Caco-2 (cell line): ENCODE measurements around the gene GMPPB. TPM values are rescaled to one million over a fixed set of nuclear protein-coding genes. Genes with fewer than 3 reads are reported as not detected.

ENCODE experiments used
- BruUV-seq: library from RNA; stranded (reverse); fragments of 400-500 nt; replicated peaks from 2 replicates; lab custom pipeline; 2021; lab: Mats Ljungman, UMichigan
- CTCF ChIA-PET: fragments of 300-600 bp; sonication (Branson Sonifier 250); formaldehyde crosslinking; loops from one replicate; lab custom pipeline; 2022; ENCODE audit warnings: antibody characterized with exemption; lab: Charles Lee
- POLR2A ChIA-PET: fragments of 300-600 bp; sonication (Branson Sonifier 250); formaldehyde crosslinking; loops from one replicate; lab custom pipeline; 2022; ENCODE audit warnings: antibody characterized with exemption; lab: Charles Lee
- DNase-seq, 2 experiments: peaks; one replicate each; pipeline versions ENCODE4 v3.0.0 to v3.0.0-alpha.2; 2020 to 2022
- H3K27me3 ChIP-seq: replicated peaks from 2 replicates; pipeline ENCODE4 v1.6.0; 2011; ENCODE audit warnings: low read length; ENCODE audit not compliant: control insufficient read depth, insufficient read depth
- H3K36me3 ChIP-seq: 2 replicates; pipeline ENCODE4 v1.5.1; 2011; ENCODE audit warnings: low read length; ENCODE audit not compliant: control insufficient read depth, insufficient read depth
- H3K4me1 ChIP-seq: fragments of 250-450 bp; sonication (Bioruptor Pico); 2 replicates; pipeline ENCODE4 v1.5.1; 2020; ENCODE audit warnings: mild to moderate bottlenecking
- H3K4me3 ChIP-seq: 2 replicates; pipeline ENCODE4 v1.5.1; 2011; ENCODE audit warnings: low read depth, mild to moderate bottlenecking, control low read depth, low read length
- H3K9me3 ChIP-seq: fragments of 250-450 bp; sonication (Bioruptor Pico); 2 replicates; pipeline ENCODE4 v1.5.1; 2020; ENCODE audit warnings: mild to moderate bottlenecking, moderate library complexity
- H3K27ac Mint-ChIP-seq: one replicate; pipeline ENCODE4 v1.8.0; 2022; ENCODE audit warnings: mixed read lengths; ENCODE audit not compliant: unreplicated experiment
- H3K27me3 Mint-ChIP-seq: one replicate; pipeline ENCODE4 v1.8.0; 2022; ENCODE audit warnings: mixed read lengths; ENCODE audit not compliant: insufficient read depth, unreplicated experiment
- H3K36me3 Mint-ChIP-seq: one replicate; pipeline ENCODE4 v1.8.0; 2022; ENCODE audit warnings: mild to moderate bottlenecking, mixed read lengths; ENCODE audit not compliant: insufficient read depth, unreplicated experiment
- H3K4me1 Mint-ChIP-seq: one replicate; pipeline ENCODE4 v1.8.0; 2022; ENCODE audit warnings: low read depth, mixed read lengths; ENCODE audit not compliant: unreplicated experiment
- H3K4me3 Mint-ChIP-seq: one replicate; pipeline ENCODE4 v1.8.0; 2022; ENCODE audit warnings: mild to moderate bottlenecking, moderate library complexity, mixed read lengths; ENCODE audit not compliant: unreplicated experiment
- H3K9me3 Mint-ChIP-seq: one replicate; pipeline ENCODE4 v1.8.0; 2022; ENCODE audit warnings: mixed read lengths; ENCODE audit not compliant: unreplicated experiment
- intact Hi-C: fragments of 100-400 bp; cut with micrococcal nuclease; formaldehyde crosslinking; loops from one replicate; pipeline ENCODE4 v1.10.0; 2022; ENCODE audit not compliant: unreplicated experiment
- total RNA-seq: library from RNA; stranded (reverse); gene quantifications from 2 replicates; pipeline ENCODE4 v1.2.3, GENCODE V29; 2022
- TF ChIP-seq, protein P1 (sequence below), 2 experiments: fragments of 200-600 bp in 1 of 2; IDR thresholded peaks; 1 replicate in 1 of 2; 2 replicates in 1 of 2; pipeline versions ENCODE4 v1.5.1 to v1.8.0; 2011 to 2022; ENCODE audit warnings: antibody characterized with exemption in 1 of 2, control low read depth in 1 of 2, inconsistent platforms in 1 of 2, low read depth in 1 of 2, low read length in 1 of 2, mild to moderate bottlenecking in 1 of 2, moderate library complexity in 1 of 2; ENCODE audit not compliant: insufficient read depth in 1 of 2, severe bottlenecking in 1 of 2, unreplicated experiment in 1 of 2

Gene GMPPB
- total RNA-seq, 1 experiment from 2014 or later: 26.5 TPM

DNA sequence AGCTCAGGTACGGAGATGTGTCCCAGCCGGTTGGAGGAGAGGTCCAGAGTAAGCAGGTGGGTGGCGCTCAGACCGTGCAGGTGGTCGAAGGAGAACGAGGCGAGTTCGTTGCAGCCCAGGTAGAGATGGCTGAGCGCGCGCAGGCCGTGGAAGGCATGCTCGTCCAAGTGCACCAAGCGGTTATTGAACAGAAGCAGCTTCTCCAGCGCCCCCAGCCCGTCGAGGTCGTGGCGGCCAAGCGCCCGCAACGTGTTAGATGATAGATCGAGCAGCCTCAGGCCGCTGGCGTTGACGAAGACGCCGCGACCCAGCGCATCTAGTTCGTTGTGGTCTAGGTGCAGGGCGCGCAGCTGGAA is 4.9 kb downstream of the GMPPB start:
- TF ChIP-seq, protein P1, sequence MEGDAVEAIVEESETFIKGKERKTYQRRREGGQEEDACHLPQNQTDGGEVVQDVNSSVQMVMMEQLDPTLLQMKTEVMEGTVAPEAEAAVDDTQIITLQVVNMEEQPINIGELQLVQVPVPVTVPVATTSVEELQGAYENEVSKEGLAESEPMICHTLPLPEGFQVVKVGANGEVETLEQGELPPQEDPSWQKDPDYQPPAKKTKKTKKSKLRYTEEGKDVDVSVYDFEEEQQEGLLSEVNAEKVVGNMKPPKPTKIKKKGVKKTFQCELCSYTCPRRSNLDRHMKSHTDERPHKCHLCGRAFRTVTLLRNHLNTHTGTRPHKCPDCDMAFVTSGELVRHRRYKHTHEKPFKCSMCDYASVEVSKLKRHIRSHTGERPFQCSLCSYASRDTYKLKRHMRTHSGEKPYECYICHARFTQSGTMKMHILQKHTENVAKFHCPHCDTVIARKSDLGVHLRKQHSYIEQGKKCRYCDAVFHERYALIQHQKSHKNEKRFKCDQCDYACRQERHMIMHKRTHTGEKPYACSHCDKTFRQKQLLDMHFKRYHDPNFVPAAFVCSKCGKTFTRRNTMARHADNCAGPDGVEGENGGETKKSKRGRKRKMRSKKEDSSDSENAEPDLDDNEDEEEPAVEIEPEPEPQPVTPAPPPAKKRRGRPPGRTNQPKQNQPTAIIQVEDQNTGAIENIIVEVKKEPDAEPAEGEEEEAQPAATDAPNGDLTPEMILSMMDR (IDR thresholded peaks at IDR 0.05; ENCODE audit: insufficient read depth in 1 of 2, low read depth in 1 of 2, low read length in 1 of 2, severe bottlenecking in 1 of 2, unreplicated experiment in 1 of 2): no peak
- Mint-ChIP-seq H3K27me3 (no peaks in the 10 kb centered on the region), H3K36me3 (peaks cover 79% of the 10 kb centered on the region), H3K4me1 (no peaks in the 10 kb centered on the region), H3K27ac (peak overlapping the region; percentile 29), H3K4me3 (peak overlapping the region; percentile 77), H3K9me3 (no peaks in the 10 kb centered on the region)
- peak in 1 of 2 experiments; percentile 40 for DNase-seq
- no peaks in the 10 kb centered on the region for H3K9me3 ChIP-seq
- BruUV-seq: no TSS peak
- CTCF ChIA-PET: interaction anchor here (0.7 to 1.9 kb wide), 8 partner anchors 8 to 768 kb away, joined by 3 to 6 read pairs (median 4); partner anchors contain the start of gene INKA1
- intact Hi-C loops: loop anchor here (5.0 kb wide), 1 partner anchor 118 kb away; no protein-coding TSS in a partner anchor
- H3K36me3 ChIP-seq: peaks cover 1% of the 10 kb centered on the region; the same call in 1 of the 2 replicates
- peaks cover 5% of the 10 kb centered on the region for H3K4me1 ChIP-seq
- no peaks in the 10 kb centered on the region for H3K27me3 ChIP-seq
- H3K4me3 ChIP-seq: peak overlapping the region; percentile 50
- POLR2A ChIA-PET: interaction anchor here (0.6 kb wide), 1 partner anchor 799 kb away, joined by 7 read pairs; no protein-coding TSS in a partner anchor

GRCh38 chr3:49717959-49718857 is 5.5 kb downstream of the GMPPB start:
- Histone ChIP-seq H3K4me3 (no peak overlapping the region), H3K36me3 (peaks cover 1% of the 10 kb centered on the region; the same call in 1 of the 2 replicates), H3K27me3 (no peaks in the 10 kb centered on the region), H3K9me3 (no peaks in the 10 kb centered on the region), H3K4me1 (peaks cover 5% of the 10 kb centered on the region)
- peak overlapping the region; percentile 29 for H3K27ac Mint-ChIP-seq
- no peaks in the 10 kb centered on the region for H3K27me3 Mint-ChIP-seq
- peaks cover 73% of the 10 kb centered on the region for H3K36me3 Mint-ChIP-seq
- ChIA-PET POLR2A (no interaction called here), CTCF (interaction anchor here (0.8 to 1.9 kb wide), 2 partner anchors 15 to 179 kb away, joined by 3 to 4 read pairs; no protein-coding TSS in a partner anchor)
- no TSS peak for BruUV-seq
- DNase-seq: peak in 1 of 2 experiments; percentile 35
- H3K9me3 Mint-ChIP-seq: no peaks in the 10 kb centered on the region
- H3K4me3 Mint-ChIP-seq: peak overlapping the region; percentile 77
- intact Hi-C loops: loop anchor here (5.0 kb wide), 1 partner anchor 119 kb away; no protein-coding TSS in a partner anchor
- TF ChIP-seq, protein P1 (IDR thresholded peaks at IDR 0.05; ENCODE audit: insufficient read depth in 1 of 2, low read depth in 1 of 2, low read length in 1 of 2, severe bottlenecking in 1 of 2, unreplicated experiment in 1 of 2): no peak
- H3K4me1 Mint-ChIP-seq: no peaks in the 10 kb centered on the region

DNA sequence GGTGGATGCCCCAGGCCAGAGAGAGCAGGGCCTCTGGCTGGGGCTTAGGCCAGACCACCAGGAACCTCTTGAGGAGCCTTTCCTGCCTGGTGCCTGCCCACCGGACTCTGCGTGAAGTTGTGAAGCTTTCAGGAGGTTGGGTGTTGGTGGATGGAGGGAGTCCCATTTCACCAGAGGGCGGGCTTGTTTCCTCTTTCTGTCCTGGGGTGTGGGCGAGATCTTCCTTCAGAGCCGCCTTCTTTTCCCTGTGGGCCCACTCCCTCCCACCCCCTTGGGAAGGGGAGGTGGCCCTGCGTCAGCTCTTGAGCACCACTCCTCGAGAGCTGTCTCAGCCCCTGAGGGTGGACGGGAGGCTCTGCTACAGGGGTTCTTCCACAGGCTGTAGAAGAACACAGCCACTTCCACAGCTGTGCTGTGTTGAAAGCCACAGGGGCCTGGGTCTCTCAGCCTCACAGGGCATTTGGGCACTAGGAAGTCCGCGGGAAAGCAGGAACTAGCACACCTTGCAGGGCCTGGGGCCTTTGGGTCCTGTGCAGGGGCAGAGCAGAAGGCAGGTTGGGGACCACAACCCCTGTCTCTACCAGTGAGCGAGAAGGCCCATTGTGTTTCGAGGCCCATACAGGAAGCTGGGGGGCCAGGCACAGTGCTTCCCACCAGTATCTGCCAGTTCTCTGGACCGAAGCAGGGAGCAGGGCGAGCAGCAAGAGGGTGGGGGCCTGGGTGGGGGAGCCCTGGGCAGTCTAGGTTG is 6.4 kb downstream of the GMPPB start:
- no peak overlapping the region for H3K27ac Mint-ChIP-seq
- no peak overlapping the region for H3K4me3 Mint-ChIP-seq
- Histone ChIP-seq H3K9me3 (no peaks in the 10 kb centered on the region), H3K4me1 (no peaks in the 10 kb centered on the region; the same call in 1 of the 2 replicates), H3K4me3 (no peak overlapping the region), H3K36me3 (peaks cover 1% of the 10 kb centered on the region; the same call in 1 of the 2 replicates), H3K27me3 (no peaks in the 10 kb centered on the region)
- H3K36me3 Mint-ChIP-seq: peaks cover 69% of the 10 kb centered on the region
- H3K9me3 Mint-ChIP-seq: no peaks in the 10 kb centered on the region
- POLR2A ChIA-PET: no interaction called here
- no peaks in the 10 kb centered on the region for H3K27me3 Mint-ChIP-seq
- CTCF ChIA-PET: no interaction called here
- no TSS peak for BruUV-seq
- no peaks in the 10 kb centered on the region for H3K4me1 Mint-ChIP-seq
- TF ChIP-seq, protein P1 (IDR thresholded peaks at IDR 0.05; ENCODE audit: insufficient read depth in 1 of 2, low read depth in 1 of 2, low read length in 1 of 2, severe bottlenecking in 1 of 2, unreplicated experiment in 1 of 2): no peak
- intact Hi-C loops: loop anchor here (5.0 kb wide), 1 partner anchor 120 kb away; no protein-coding TSS in a partner anchor
- DNase-seq: no peak
